Endothelial cell of umbilical vein (primary cell): Measurements from ENCODE around the gene HSD17B14. TPM values are rescaled to one million over a fixed set of nuclear protein-coding genes. Genes with fewer than 3 reads are reported as not detected.

Experiments used
- BruUV-seq: library from RNA; stranded (reverse); fragments of 400-500 nt; replicated peaks from 2 replicates; lab custom pipeline; 2021; lab: Mats Ljungman, UMichigan
- CTCF ChIA-PET: fragments of 300-600, 350-600 bp; sonication (Branson Sonifier 250); formaldehyde crosslinking; loops from one replicate; lab custom pipeline; 2021; ENCODE audit warnings: antibody characterized with exemption, inconsistent platforms; lab: Charles Lee
- POLR2A ChIA-PET: fragments of 300-600, 350-600 bp; sonication (Branson Sonifier 250); formaldehyde crosslinking; loops from one replicate; lab custom pipeline; 2021; ENCODE audit warnings: antibody characterized with exemption, inconsistent platforms; lab: Charles Lee
- DNase-seq: peaks from one replicate; pipeline ENCODE4 v3.0.0-alpha.2; 2011; ENCODE audit warnings: low read depth, low spot score
- FAIRE-seq: peaks from 2 replicates; lab custom pipeline; 2011; peaks lifted over from hg19 to GRCh38; lab: Jason Lieb, UNC
- H2AFZ ChIP-seq: 2 replicates; pipeline ENCODE4 v1.6.0; 2012; ENCODE audit warnings: low read depth, low read length, control low read depth, inconsistent platforms
- H3K27ac ChIP-seq: 2 replicates; pipeline ENCODE4 v1.5.1; 2011; ENCODE audit warnings: low read depth, mild to moderate bottlenecking, control low read depth, low read length, moderate library complexity; ENCODE audit not compliant: insufficient read depth
- H3K27me3 ChIP-seq, 2 experiments: 2 replicates each; pipeline versions ENCODE4 v1.6.0 to v1.6.1; 2011; ENCODE audit warnings: low read length in 2 of 2, mixed read lengths in 1 of 2; ENCODE audit not compliant: control insufficient read depth in 2 of 2, insufficient read depth in 2 of 2
- H3K36me3 ChIP-seq, 2 experiments: 2 replicates in 1 of 2; 3 replicates in 1 of 2; pipeline ENCODE4 v1.5.1; 2011; ENCODE audit warnings: low read length in 2 of 2, mild to moderate bottlenecking in 1 of 2, moderate library complexity in 1 of 2; ENCODE audit not compliant: control insufficient read depth in 2 of 2, insufficient read depth in 2 of 2; ENCODE audit errors: extremely low read depth in 1 of 2
- H3K4me1 ChIP-seq: 3 replicates; pipeline ENCODE4 v1.5.1; 2011; ENCODE audit warnings: mild to moderate bottlenecking, low read length; ENCODE audit not compliant: control insufficient read depth, insufficient read depth; ENCODE audit errors: extremely low read depth
- H3K4me2 ChIP-seq: 2 replicates; pipeline ENCODE4 v1.6.1; 2011; ENCODE audit warnings: low read length, control low read depth, mixed read lengths; ENCODE audit not compliant: insufficient read depth
- H3K4me3 ChIP-seq, 3 experiments: fragments of 200-600 bp in 1 of 3; sonication (generic), shearing (Covaris generic) in 1 of 3; replicated peaks in 1 of 3; 2 replicates each; pipeline ENCODE4 v1.5.1; 2011 to 2016; ENCODE audit warnings: control low read depth in 3 of 3, low read length in 3 of 3, mild to moderate bottlenecking in 2 of 3, inconsistent platforms in 1 of 3, low read depth in 1 of 3, moderate library complexity in 1 of 3; ENCODE audit not compliant: insufficient read depth in 1 of 3
- H3K79me2 ChIP-seq: 2 replicates; pipeline ENCODE4 v1.6.0; 2012; ENCODE audit warnings: low read length, inconsistent platforms; ENCODE audit not compliant: control insufficient read depth, insufficient read depth
- H3K9ac ChIP-seq: replicated peaks from 2 replicates; pipeline ENCODE3; 2011; ENCODE audit warnings: low read length, control low read depth; ENCODE audit not compliant: insufficient read depth; ENCODE audit errors: extremely low read depth
- H3K9me1 ChIP-seq: replicated peaks from 3 replicates; pipeline ENCODE4 v1.6.0; 2011; ENCODE audit warnings: mild to moderate bottlenecking, low read length; ENCODE audit not compliant: control insufficient read depth, insufficient read depth; ENCODE audit errors: extremely low read depth
- H3K9me3 ChIP-seq: replicated peaks from 2 replicates; pipeline ENCODE4 v1.5.1; 2012; ENCODE audit warnings: low read length, inconsistent platforms; ENCODE audit not compliant: control insufficient read depth, insufficient read depth
- H4K20me1 ChIP-seq: replicated peaks from 2 replicates; pipeline ENCODE3; 2011; ENCODE audit warnings: mild to moderate bottlenecking, low read length; ENCODE audit not compliant: control insufficient read depth, insufficient read depth; ENCODE audit errors: extremely low read depth
- CTCF ChIP-seq, 2 donors: IDR thresholded peaks; 1 replicate in 1 of 2; 2 replicates in 1 of 2; pipeline ENCODE4 v1.5.1; 2011; ENCODE audit warnings: low read length in 2 of 2, mild to moderate bottlenecking in 2 of 2, moderate library complexity in 2 of 2, control low read depth in 1 of 2, inconsistent platforms in 1 of 2, low read depth in 1 of 2; ENCODE audit not compliant: insufficient read depth in 1 of 2; ENCODE audit errors: extremely low read depth in 1 of 2
- EZH2 ChIP-seq: IDR thresholded peaks from 2 replicates; pipeline ENCODE4 v1.6.1; 2012; ENCODE audit warnings: borderline replicate concordance, low read depth, mild to moderate bottlenecking, moderate library complexity, low read length, inconsistent platforms; ENCODE audit not compliant: severe bottlenecking
- FOS ChIP-seq: IDR thresholded peaks from 2 replicates; pipeline ENCODE4 v1.6.1; 2011; ENCODE audit warnings: mild to moderate bottlenecking, low read length, moderate library complexity, borderline replicate concordance; ENCODE audit not compliant: insufficient read depth
- GATA2 ChIP-seq: IDR thresholded peaks from 2 replicates; pipeline ENCODE4 v1.7.0; 2011; ENCODE audit warnings: low read depth, mild to moderate bottlenecking, moderate library complexity, mixed read lengths, low read length; ENCODE audit not compliant: insufficient read length, insufficient read depth
- JUN ChIP-seq: IDR thresholded peaks from 2 replicates; pipeline ENCODE4 v1.6.1; 2011; ENCODE audit warnings: borderline replicate concordance, low read depth; ENCODE audit not compliant: insufficient read length, insufficient read depth
- MAX ChIP-seq: IDR thresholded peaks from 2 replicates; pipeline ENCODE4 v1.6.1; 2011; ENCODE audit not compliant: insufficient read depth, insufficient read length
- MYC ChIP-seq: IDR thresholded peaks from one replicate; pipeline ENCODE4 v1.6.1; 2011; ENCODE audit warnings: mild to moderate bottlenecking, low read depth, low read length
- POLR2A ChIP-seq: IDR thresholded peaks from 2 replicates; pipeline ENCODE4 v1.6.1; 2012; ENCODE audit warnings: low read depth, mild to moderate bottlenecking, control low read depth, low read length
- POLR2AphosphoS5 ChIP-seq: IDR thresholded peaks from 2 replicates; pipeline ENCODE4 v1.6.1; 2012; ENCODE audit warnings: low read depth, mild to moderate bottlenecking, control low read depth, low read length, moderate library complexity; ENCODE audit not compliant: insufficient read depth
- dilution Hi-C: fragments of 300-500 bp; cut with MboI; formaldehyde crosslinking; loops from one replicate; pipeline ENCODE4 v1.15.0; 2019; ENCODE audit warnings: low sequenced_read_pairs; ENCODE audit not compliant: extremely low pct_ligation_motif_present
- intact Hi-C: fragments of 100-400 bp; cut with micrococcal nuclease; formaldehyde crosslinking; loops from one replicate; pipeline ENCODE4 v1.10.0; 2022
- polyA plus RNA-seq, 4 experiments: library from polyadenylated mRNA; depleted of rRNA in 3 of 4; stranded (reverse) in 3 of 4; unstranded in 1 of 4; fragments of >200 nt; gene quantifications; 2 replicates each; pipeline versions ENCODE4 v1.2.1 to v1.2.3, GENCODE V29; 2011 to 2012; ENCODE audit warnings: missing spikeins in 1 of 4
- total RNA-seq: library from RNA; stranded (reverse); gene quantifications from 2 replicates; pipeline ENCODE4 v1.2.3, GENCODE V29; 2021

HSD17B14 gene
- total and polyA plus RNA-seq, 2 donors (not counting 3 experiments of a cell fraction or from before 2014, with no cell fraction given), result 20.9 to 46.3 TPM

- no peak for DNase-seq
- no TSS peak for BruUV-seq
- Histone ChIP-seq H4K20me1 (no peaks in the 10 kb centered on the region), H3K27me3 (no peaks in the 10 kb centered on the region), H3K4me1 (no peaks in the 10 kb centered on the region), H3K4me3 (no peak overlapping the region), H3K79me2 (no peaks in the 10 kb centered on the region), H3K4me2 (no peak overlapping the region), H3K9me3 (no peaks in the 10 kb centered on the region), H3K27ac (no peak overlapping the region), H2AFZ (no peak overlapping the region), H3K9ac (no peak overlapping the region), H3K9me1 (no peaks in the 10 kb centered on the region), H3K36me3 (no peaks in the 10 kb centered on the region)
- TF ChIP-seq POLR2AphosphoS5, result no peak
- TF ChIP-seq POLR2A, result no peak
- FAIRE-seq, result no peak
- dilution Hi-C loops, result no loop called here
- ChIA-PET CTCF (no interaction called here), POLR2A (interaction anchor here (1.4 kb wide), 1 partner anchor 11 kb away, joined by 4 read pairs; the partner anchor contains the start of gene PPP1R15A)
- intact Hi-C loops, result no loop called here
These were observed 25.0 kb upstream of the HSD17B14 start for GRCh38 chr19:48861313-48861712.

- Histone ChIP-seq H3K79me2 (no peaks in the 10 kb centered on the region), H3K27ac (no peak overlapping the region), H3K9me3 (no peaks in the 10 kb centered on the region), H2AFZ (no peak overlapping the region), H3K36me3 (no peaks in the 10 kb centered on the region), H3K4me1 (no peaks in the 10 kb centered on the region), H3K4me2 (no peak overlapping the region), H3K9me1 (no peaks in the 10 kb centered on the region), H3K4me3 (no peak overlapping the region), H4K20me1 (no peaks in the 10 kb centered on the region), H3K9ac (no peak overlapping the region), H3K27me3 (no peaks in the 10 kb centered on the region)
- POLR2A ChIA-PET, result no interaction called here
- FAIRE-seq (no peak), DNase-seq (no peak)
- dilution Hi-C loops (no loop called here), intact Hi-C loops (no loop called here)
- TF ChIP-seq GATA2 (no peak), FOS (no peak), JUN (no peak), POLR2A (no peak), CTCF (IDR thresholded peaks at IDR 0.05; ENCODE audit: extremely low read depth in 1 of 2, insufficient read depth in 1 of 2, low read depth in 1 of 2, low read length in 2 of 2) (no peak), MAX (no peak), POLR2AphosphoS5 (no peak), MYC (no peak), EZH2 (no peak)
- CTCF ChIA-PET, result no interaction called here
- no TSS peak for BruUV-seq
These were observed 23.7 kb upstream of the HSD17B14 start for GRCh38 chr19:48859711-48860572.
